HEK293 (cell line): ENCODE measurements around the gene MUC13.

Source experiments
- BCL11A ChIP-seq: fragments of 450-650 bp; formaldehyde crosslinking; IDR thresholded peaks from 2 replicates; pipeline ENCODE4 v1.5.1; 2016; ENCODE audit warnings: low read depth, missing biosample characterization, missing genetic modification characterization
- FEZF1 ChIP-seq: fragments of 450-650 bp; formaldehyde crosslinking; IDR thresholded peaks from 2 replicates; pipeline ENCODE4 v1.5.1; 2016; ENCODE audit warnings: missing biosample characterization, missing genetic modification characterization
- SP2 ChIP-seq: fragments of 450-650 bp; formaldehyde crosslinking; IDR thresholded peaks from 2 replicates; pipeline ENCODE4 v1.5.1; 2016; ENCODE audit warnings: missing biosample characterization, missing genetic modification characterization
- SP7 ChIP-seq: fragments of 450-650 bp; formaldehyde crosslinking; IDR thresholded peaks from 2 replicates; pipeline ENCODE4 v1.5.1; 2016; ENCODE audit warnings: missing biosample characterization, missing genetic modification characterization
- YY2 ChIP-seq: fragments of 450-650 bp; formaldehyde crosslinking; IDR thresholded peaks from 2 replicates; pipeline ENCODE4 v1.5.1; 2016; ENCODE audit warnings: missing biosample characterization, missing genetic modification characterization
- ZBTB8A ChIP-seq: fragments of 450-650 bp; formaldehyde crosslinking; IDR thresholded peaks from 2 replicates; pipeline ENCODE4 v1.5.1; 2016; ENCODE audit warnings: missing biosample characterization, missing genetic modification characterization
- ZNF132 ChIP-seq: fragments of 450-650 bp; formaldehyde crosslinking; IDR thresholded peaks from 2 replicates; pipeline ENCODE4 v1.5.1; 2017; ENCODE audit warnings: missing biosample characterization, missing genetic modification characterization, borderline replicate concordance
- ZNF140 ChIP-seq: fragments of 450-650 bp; formaldehyde crosslinking; IDR thresholded peaks from 2 replicates; pipeline ENCODE4 v1.5.1; 2016; ENCODE audit warnings: missing biosample characterization, missing genetic modification characterization
- ZNF174 ChIP-seq: fragments of 450-650 bp; formaldehyde crosslinking; IDR thresholded peaks from 2 replicates; pipeline ENCODE4 v1.5.0; 2017; ENCODE audit warnings: missing biosample characterization, mild to moderate bottlenecking, missing genetic modification characterization
- ZNF175 ChIP-seq: fragments of 450-650 bp; formaldehyde crosslinking; IDR thresholded peaks from 2 replicates; pipeline ENCODE4 v1.5.1; 2016; ENCODE audit warnings: missing biosample characterization, missing genetic modification characterization
- ZNF416 ChIP-seq: fragments of 450-650 bp; formaldehyde crosslinking; IDR thresholded peaks from 2 replicates; pipeline ENCODE4 v1.5.1; 2016; ENCODE audit warnings: missing biosample characterization, missing genetic modification characterization
- ZNF423 ChIP-seq: fragments of 450-650 bp; formaldehyde crosslinking; IDR thresholded peaks from 2 replicates; pipeline ENCODE4 v1.5.1; 2016; ENCODE audit warnings: missing biosample characterization, missing genetic modification characterization
- ZNF623 ChIP-seq: fragments of 450-650 bp; formaldehyde crosslinking; IDR thresholded peaks from 2 replicates; pipeline ENCODE4 v1.5.1; 2016; ENCODE audit warnings: missing biosample characterization, missing genetic modification characterization
- ZNF654 ChIP-seq: fragments of 450-650 bp; formaldehyde crosslinking; IDR thresholded peaks from 2 replicates; pipeline ENCODE4 v1.5.1; 2016; ENCODE audit warnings: low read depth, missing biosample characterization, missing genetic modification characterization
- TF ChIP-seq, protein P1 (sequence below): sonication (generic); formaldehyde crosslinking; IDR thresholded peaks from 2 replicates; pipeline ENCODE4 v1.8.1; 2022; ENCODE audit warnings: mild to moderate bottlenecking, moderate library complexity, missing genetic modification reagents
- TF ChIP-seq, protein P2 (sequence below): fragments of 450-650 bp; formaldehyde crosslinking; conservative IDR thresholded peaks from 2 replicates; pipeline ENCODE4 v1.5.1; 2016; ENCODE audit warnings: low read depth, missing biosample characterization, missing genetic modification characterization
- TF ChIP-seq, protein P3 (sequence below): fragments of 450-650 bp; IDR thresholded peaks from 2 replicates; pipeline ENCODE4 v1.5.1; 2018; ENCODE audit warnings: missing biosample characterization, mild to moderate bottlenecking, missing genetic modification characterization
- TF ChIP-seq, protein P4 (sequence below): fragments of 450-650 bp; formaldehyde crosslinking; IDR thresholded peaks from 2 replicates; pipeline ENCODE4 v1.5.1; 2016; ENCODE audit warnings: missing biosample characterization, missing genetic modification characterization
- TF ChIP-seq, protein P5 (sequence below): fragments of 450-650 bp; formaldehyde crosslinking; IDR thresholded peaks from 2 replicates; pipeline ENCODE4 v1.5.1; 2016; ENCODE audit warnings: missing biosample characterization, missing genetic modification characterization, low read depth
- TF ChIP-seq, protein P6 (sequence below): fragments of 450-650 bp; formaldehyde crosslinking; IDR thresholded peaks from 2 replicates; pipeline ENCODE4 v1.5.1; 2016; ENCODE audit warnings: missing biosample characterization, missing genetic modification characterization
- TF ChIP-seq, protein P7 (sequence below): fragments of 450-650 bp; formaldehyde crosslinking; IDR thresholded peaks from 2 replicates; pipeline ENCODE4 v1.5.1; 2016; ENCODE audit warnings: missing biosample characterization, missing genetic modification characterization

The MUC13 gene

DNA sequence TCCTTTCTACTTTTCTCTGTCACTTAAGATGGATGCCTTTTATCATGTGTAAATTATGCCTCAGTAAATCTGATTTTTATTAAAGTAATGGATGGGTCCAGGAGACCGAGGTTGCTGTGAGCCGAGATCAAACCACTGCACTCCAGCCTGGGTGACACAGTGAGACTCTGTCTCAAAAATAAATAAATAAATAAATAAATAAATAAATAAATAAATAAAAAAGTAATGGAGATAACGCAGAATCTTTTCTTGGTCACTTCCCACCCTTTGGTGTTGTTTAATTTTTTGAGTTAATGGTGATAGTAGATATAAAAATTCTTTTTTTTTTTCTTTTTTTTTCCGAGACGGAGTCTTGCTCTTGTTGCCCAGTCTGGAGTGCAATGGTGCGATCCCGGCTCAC lies 44.1 kb upstream of the MUC13 start (continued):
- TF ChIP-seq, protein P1, sequence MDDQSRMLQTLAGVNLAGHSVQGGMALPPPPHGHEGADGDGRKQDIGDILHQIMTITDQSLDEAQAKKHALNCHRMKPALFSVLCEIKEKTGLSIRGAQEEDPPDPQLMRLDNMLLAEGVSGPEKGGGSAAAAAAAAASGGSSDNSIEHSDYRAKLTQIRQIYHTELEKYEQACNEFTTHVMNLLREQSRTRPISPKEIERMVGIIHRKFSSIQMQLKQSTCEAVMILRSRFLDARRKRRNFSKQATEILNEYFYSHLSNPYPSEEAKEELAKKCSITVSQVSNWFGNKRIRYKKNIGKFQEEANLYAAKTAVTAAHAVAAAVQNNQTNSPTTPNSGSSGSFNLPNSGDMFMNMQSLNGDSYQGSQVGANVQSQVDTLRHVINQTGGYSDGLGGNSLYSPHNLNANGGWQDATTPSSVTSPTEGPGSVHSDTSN (CRISPR knock-in tag), result no peak
- no peak for TF ChIP-seq ZNF416 (tag by site-specific recombination)
- TF ChIP-seq, protein P2, sequence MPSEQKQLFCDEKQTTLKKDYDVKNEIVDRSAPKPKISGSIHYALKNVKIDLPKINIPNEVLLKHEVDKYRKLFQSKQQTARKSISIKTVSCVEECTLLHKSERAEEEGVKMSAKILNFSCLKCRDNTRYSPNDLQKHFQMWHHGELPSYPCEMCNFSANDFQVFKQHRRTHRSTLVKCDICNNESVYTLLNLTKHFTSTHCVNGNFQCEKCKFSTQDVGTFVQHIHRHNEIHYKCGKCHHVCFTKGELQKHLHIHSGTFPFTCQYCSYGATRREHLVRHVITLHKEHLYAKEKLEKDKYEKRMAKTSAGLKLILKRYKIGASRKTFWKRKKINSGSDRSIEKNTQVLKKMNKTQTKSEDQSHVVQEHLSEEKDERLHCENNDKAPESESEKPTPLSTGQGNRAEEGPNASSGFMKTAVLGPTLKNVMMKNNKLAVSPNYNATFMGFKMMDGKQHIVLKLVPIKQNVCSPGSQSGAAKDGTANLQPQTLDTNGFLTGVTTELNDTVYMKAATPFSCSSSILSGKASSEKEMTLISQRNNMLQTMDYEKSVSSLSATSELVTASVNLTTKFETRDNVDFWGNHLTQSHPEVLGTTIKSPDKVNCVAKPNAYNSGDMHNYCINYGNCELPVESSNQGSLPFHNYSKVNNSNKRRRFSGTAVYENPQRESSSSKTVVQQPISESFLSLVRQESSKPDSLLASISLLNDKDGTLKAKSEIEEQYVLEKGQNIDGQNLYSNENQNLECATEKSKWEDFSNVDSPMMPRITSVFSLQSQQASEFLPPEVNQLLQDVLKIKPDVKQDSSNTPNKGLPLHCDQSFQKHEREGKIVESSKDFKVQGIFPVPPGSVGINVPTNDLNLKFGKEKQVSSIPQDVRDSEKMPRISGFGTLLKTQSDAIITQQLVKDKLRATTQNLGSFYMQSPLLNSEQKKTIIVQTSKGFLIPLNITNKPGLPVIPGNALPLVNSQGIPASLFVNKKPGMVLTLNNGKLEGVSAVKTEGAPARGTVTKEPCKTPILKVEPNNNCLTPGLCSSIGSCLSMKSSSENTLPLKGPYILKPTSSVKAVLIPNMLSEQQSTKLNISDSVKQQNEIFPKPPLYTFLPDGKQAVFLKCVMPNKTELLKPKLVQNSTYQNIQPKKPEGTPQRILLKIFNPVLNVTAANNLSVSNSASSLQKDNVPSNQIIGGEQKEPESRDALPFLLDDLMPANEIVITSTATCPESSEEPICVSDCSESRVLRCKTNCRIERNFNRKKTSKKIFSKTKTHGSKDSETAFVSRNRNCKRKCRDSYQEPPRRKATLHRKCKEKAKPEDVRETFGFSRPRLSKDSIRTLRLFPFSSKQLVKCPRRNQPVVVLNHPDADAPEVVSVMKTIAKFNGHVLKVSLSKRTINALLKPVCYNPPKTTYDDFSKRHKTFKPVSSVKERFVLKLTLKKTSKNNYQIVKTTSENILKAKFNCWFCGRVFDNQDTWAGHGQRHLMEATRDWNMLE (tag by site-specific recombination), result peak; percentile 87; the same call in 1 of the 2 replicates
- TF ChIP-seq, protein P3, sequence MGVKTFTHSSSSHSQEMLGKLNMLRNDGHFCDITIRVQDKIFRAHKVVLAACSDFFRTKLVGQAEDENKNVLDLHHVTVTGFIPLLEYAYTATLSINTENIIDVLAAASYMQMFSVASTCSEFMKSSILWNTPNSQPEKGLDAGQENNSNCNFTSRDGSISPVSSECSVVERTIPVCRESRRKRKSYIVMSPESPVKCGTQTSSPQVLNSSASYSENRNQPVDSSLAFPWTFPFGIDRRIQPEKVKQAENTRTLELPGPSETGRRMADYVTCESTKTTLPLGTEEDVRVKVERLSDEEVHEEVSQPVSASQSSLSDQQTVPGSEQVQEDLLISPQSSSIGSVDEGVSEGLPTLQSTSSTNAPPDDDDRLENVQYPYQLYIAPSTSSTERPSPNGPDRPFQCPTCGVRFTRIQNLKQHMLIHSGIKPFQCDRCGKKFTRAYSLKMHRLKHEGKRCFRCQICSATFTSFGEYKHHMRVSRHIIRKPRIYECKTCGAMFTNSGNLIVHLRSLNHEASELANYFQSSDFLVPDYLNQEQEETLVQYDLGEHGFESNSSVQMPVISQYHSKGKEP, result no peak
- peak; percentile 67; the same call in 1 of the 2 replicates for TF ChIP-seq ZBTB8A (tag by site-specific recombination)
- no peak for TF ChIP-seq FEZF1 (tag by site-specific recombination)
- no peak for TF ChIP-seq BCL11A (tag by site-specific recombination)
- TF ChIP-seq, protein P4, sequence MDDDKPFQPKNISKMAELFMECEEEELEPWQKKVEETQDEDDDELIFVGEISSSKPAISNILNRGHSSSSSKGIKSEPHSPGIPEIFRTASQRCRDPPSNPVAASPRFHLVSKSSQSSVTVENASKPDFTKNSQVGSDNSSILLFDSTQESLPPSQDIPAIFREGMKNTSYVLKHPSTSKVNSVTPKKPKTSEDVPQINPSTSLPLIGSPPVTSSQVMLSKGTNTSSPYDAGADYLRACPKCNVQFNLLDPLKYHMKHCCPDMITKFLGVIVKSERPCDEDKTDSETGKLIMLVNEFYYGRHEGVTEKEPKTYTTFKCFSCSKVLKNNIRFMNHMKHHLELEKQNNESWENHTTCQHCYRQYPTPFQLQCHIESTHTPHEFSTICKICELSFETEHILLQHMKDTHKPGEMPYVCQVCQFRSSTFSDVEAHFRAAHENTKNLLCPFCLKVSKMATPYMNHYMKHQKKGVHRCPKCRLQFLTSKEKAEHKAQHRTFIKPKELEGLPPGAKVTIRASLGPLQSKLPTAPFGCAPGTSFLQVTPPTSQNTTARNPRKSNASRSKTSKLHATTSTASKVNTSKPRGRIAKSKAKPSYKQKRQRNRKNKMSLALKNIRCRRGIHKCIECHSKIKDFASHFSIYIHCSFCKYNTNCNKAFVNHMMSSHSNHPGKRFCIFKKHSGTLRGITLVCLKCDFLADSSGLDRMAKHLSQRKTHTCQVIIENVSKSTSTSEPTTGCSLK, result no peak
- peak; percentile 63; the same call in 1 of the 2 replicates for TF ChIP-seq ZNF623
- peak; percentile 70; the same call in 1 of the 2 replicates for TF ChIP-seq ZNF140 (tag by site-specific recombination)
- TF ChIP-seq, protein P5, sequence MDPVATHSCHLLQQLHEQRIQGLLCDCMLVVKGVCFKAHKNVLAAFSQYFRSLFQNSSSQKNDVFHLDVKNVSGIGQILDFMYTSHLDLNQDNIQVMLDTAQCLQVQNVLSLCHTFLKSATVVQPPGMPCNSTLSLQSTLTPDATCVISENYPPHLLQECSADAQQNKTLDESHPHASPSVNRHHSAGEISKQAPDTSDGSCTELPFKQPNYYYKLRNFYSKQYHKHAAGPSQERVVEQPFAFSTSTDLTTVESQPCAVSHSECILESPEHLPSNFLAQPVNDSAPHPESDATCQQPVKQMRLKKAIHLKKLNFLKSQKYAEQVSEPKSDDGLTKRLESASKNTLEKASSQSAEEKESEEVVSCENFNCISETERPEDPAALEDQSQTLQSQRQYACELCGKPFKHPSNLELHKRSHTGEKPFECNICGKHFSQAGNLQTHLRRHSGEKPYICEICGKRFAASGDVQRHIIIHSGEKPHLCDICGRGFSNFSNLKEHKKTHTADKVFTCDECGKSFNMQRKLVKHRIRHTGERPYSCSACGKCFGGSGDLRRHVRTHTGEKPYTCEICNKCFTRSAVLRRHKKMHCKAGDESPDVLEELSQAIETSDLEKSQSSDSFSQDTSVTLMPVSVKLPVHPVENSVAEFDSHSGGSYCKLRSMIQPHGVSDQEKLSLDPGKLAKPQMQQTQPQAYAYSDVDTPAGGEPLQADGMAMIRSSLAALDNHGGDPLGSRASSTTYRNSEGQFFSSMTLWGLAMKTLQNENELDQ (tag by site-specific recombination), result no peak
- TF ChIP-seq ZNF423, result no peak
- TF ChIP-seq ZNF654 (tag by site-specific recombination), result no peak
- TF ChIP-seq ZNF174 (tag by site-specific recombination), result no peak
- TF ChIP-seq SP2 (tag by site-specific recombination), result no peak
- TF ChIP-seq, protein P6, sequence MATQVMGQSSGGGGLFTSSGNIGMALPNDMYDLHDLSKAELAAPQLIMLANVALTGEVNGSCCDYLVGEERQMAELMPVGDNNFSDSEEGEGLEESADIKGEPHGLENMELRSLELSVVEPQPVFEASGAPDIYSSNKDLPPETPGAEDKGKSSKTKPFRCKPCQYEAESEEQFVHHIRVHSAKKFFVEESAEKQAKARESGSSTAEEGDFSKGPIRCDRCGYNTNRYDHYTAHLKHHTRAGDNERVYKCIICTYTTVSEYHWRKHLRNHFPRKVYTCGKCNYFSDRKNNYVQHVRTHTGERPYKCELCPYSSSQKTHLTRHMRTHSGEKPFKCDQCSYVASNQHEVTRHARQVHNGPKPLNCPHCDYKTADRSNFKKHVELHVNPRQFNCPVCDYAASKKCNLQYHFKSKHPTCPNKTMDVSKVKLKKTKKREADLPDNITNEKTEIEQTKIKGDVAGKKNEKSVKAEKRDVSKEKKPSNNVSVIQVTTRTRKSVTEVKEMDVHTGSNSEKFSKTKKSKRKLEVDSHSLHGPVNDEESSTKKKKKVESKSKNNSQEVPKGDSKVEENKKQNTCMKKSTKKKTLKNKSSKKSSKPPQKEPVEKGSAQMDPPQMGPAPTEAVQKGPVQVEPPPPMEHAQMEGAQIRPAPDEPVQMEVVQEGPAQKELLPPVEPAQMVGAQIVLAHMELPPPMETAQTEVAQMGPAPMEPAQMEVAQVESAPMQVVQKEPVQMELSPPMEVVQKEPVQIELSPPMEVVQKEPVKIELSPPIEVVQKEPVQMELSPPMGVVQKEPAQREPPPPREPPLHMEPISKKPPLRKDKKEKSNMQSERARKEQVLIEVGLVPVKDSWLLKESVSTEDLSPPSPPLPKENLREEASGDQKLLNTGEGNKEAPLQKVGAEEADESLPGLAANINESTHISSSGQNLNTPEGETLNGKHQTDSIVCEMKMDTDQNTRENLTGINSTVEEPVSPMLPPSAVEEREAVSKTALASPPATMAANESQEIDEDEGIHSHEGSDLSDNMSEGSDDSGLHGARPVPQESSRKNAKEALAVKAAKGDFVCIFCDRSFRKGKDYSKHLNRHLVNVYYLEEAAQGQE (tag by site-specific recombination), result peak; percentile 46; the same call in 1 of the 2 replicates
- TF ChIP-seq YY2 (tag by site-specific recombination), result no peak
- no peak for TF ChIP-seq ZNF132 (tag by site-specific recombination)
- TF ChIP-seq, protein P7, sequence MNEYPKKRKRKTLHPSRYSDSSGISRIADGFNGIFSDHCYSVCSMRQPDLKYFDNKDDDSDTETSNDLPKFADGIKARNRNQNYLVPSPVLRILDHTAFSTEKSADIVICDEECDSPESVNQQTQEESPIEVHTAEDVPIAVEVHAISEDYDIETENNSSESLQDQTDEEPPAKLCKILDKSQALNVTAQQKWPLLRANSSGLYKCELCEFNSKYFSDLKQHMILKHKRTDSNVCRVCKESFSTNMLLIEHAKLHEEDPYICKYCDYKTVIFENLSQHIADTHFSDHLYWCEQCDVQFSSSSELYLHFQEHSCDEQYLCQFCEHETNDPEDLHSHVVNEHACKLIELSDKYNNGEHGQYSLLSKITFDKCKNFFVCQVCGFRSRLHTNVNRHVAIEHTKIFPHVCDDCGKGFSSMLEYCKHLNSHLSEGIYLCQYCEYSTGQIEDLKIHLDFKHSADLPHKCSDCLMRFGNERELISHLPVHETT (tag by site-specific recombination), result no peak
- no peak for TF ChIP-seq SP7
- TF ChIP-seq ZNF175, result no peak
